ENCODE data around the gene AQP5.

The AQP5 gene

GRCh38 chr12:49917166-49917787 is 44.4 kb upstream of the AQP5 start:
- no peak overlapping the region for H4K8ac ChIP-seq (ENCODE audit: low read depth, low read length)
- no peak overlapping the region for H2BK5ac ChIP-seq (ENCODE audit: low read length)
- H3K14ac ChIP-seq (ENCODE audit: low read length), result no peak overlapping the region
- H2BK15ac ChIP-seq (ENCODE audit: low read length), result no peak overlapping the region
- no peak overlapping the region for H2AK5ac ChIP-seq (ENCODE audit: low read depth, low read length)
- no peak overlapping the region for H3K4me3 ChIP-seq (ENCODE audit: low read length in 2 of 2)
- H2BK120ac ChIP-seq (ENCODE audit: low read depth, low read length), result no peak overlapping the region
- H3K27me3 ChIP-seq (ENCODE audit: control insufficient read depth in 3 of 3, insufficient read depth in 3 of 3, low read depth in 1 of 3, low read length in 3 of 3), result peaks cover 0 to 36% (median 2%) of the 10 kb centered on the region in 3 experiments
- H3K36me3 ChIP-seq (replicated peaks in 1 of 2; ENCODE audit: control insufficient read depth in 2 of 2, insufficient read depth in 2 of 2, low read length in 2 of 2), result no peaks in the 10 kb centered on the region
- H2BK12ac ChIP-seq (ENCODE audit: low read length), result no peak overlapping the region
- H2AFZ ChIP-seq (ENCODE audit: low read length), result no peak overlapping the region
- no peak overlapping the region for H3K23ac ChIP-seq (ENCODE audit: low read depth, low read length, poor library complexity)
- no CpG with 5 or more reads among the region's 12 CpGs for WGBS, 2 donors (ENCODE audit: extremely low coverage in 2 of 2, insufficient read length in 2 of 2, insufficient replicate concordance in 1 of 2)
- H3K79me1 ChIP-seq (ENCODE audit: low read depth, low read length), result no peaks in the 10 kb centered on the region
- DNase-seq (ENCODE audit: low spot score), result no peak
- no peak overlapping the region for H3K18ac ChIP-seq (ENCODE audit: low read length)
- no peak overlapping the region for H3K9ac ChIP-seq (ENCODE audit: low read depth, low read length, poor library complexity)
- peaks cover 0 to 6% of the 10 kb centered on the region in 2 donors for H3K4me1 ChIP-seq (ENCODE audit: control insufficient read depth in 2 of 2, insufficient read depth in 1 of 2, low read depth in 1 of 2, low read length in 2 of 2)
- H3K27ac ChIP-seq (replicated peaks; ENCODE audit: low read length), result no peak overlapping the region
- H3K9me3 ChIP-seq (replicated peaks in 1 of 2; ENCODE audit: control insufficient read depth in 2 of 2, insufficient read depth in 1 of 2, low read depth in 1 of 2, low read length in 2 of 2), result no peaks in the 10 kb centered on the region
- H3K4me2 ChIP-seq (ENCODE audit: insufficient read depth, low read length, poor library complexity, severe bottlenecking), result no peak overlapping the region
- no peak overlapping the region for H4K91ac ChIP-seq (ENCODE audit: low read depth, low read length, poor library complexity)
- no peak overlapping the region for H3K4ac ChIP-seq (ENCODE audit: low read length)

DNA sequence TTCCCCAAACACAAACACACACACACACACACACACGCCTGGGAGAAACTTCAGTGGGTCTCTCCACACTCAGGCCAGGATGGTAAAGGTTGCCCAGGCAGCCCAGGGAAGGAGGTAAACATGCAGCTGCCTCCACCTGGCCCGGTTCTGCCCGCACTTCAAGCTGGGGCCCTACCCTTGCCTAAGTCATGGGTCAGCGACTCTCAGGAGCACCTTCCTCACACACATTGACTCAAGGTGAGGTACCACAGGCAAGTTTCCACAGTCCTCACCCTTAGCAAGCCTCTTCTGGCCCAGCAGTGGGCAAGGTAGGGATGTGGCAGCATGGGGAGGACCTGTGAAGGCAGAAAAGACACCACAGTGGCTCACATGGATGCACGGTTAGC is 43.9 kb upstream of the AQP5 start:
- Histone ChIP-seq H2AFZ (ENCODE audit: low read length) (no peak overlapping the region), H2BK120ac (ENCODE audit: low read depth, low read length) (no peak overlapping the region), H3K27ac (replicated peaks; ENCODE audit: low read length) (no peak overlapping the region), H3K4me3 (ENCODE audit: low read length in 2 of 2) (no peak overlapping the region), H3K9me3 (replicated peaks in 1 of 2; ENCODE audit: control insufficient read depth in 2 of 2, insufficient read depth in 1 of 2, low read depth in 1 of 2, low read length in 2 of 2) (no peaks in the 10 kb centered on the region), H3K79me1 (ENCODE audit: low read depth, low read length) (no peaks in the 10 kb centered on the region), H3K4me2 (ENCODE audit: insufficient read depth, low read length, poor library complexity, severe bottlenecking) (no peak overlapping the region), H3K36me3 (replicated peaks in 1 of 2; ENCODE audit: control insufficient read depth in 2 of 2, insufficient read depth in 2 of 2, low read length in 2 of 2) (no peaks in the 10 kb centered on the region), H3K14ac (ENCODE audit: low read length) (no peak overlapping the region), H3K18ac (ENCODE audit: low read length) (no peak overlapping the region), H4K8ac (ENCODE audit: low read depth, low read length) (no peak overlapping the region), H3K23ac (ENCODE audit: low read depth, low read length, poor library complexity) (no peak overlapping the region), H3K9ac (ENCODE audit: low read depth, low read length, poor library complexity) (no peak overlapping the region), H3K4me1 (ENCODE audit: control insufficient read depth in 2 of 2, insufficient read depth in 1 of 2, low read depth in 1 of 2, low read length in 2 of 2) (peaks cover 0 to 6% of the 10 kb centered on the region in 2 donors), H2AK5ac (ENCODE audit: low read depth, low read length) (no peak overlapping the region), H3K4ac (ENCODE audit: low read length) (no peak overlapping the region), H2BK12ac (ENCODE audit: low read length) (no peak overlapping the region), H2BK15ac (ENCODE audit: low read length) (no peak overlapping the region), H4K91ac (ENCODE audit: low read depth, low read length, poor library complexity) (no peak overlapping the region), H3K27me3 (ENCODE audit: control insufficient read depth in 3 of 3, insufficient read depth in 3 of 3, low read depth in 1 of 3, low read length in 3 of 3) (peaks cover 0 to 32% (median 2%) of the 10 kb centered on the region in 3 experiments), H2BK5ac (ENCODE audit: low read length) (no peak overlapping the region)
- WGBS, 2 donors (ENCODE audit: extremely low coverage in 2 of 2, insufficient read length in 2 of 2, insufficient replicate concordance in 1 of 2), result no CpG with 5 or more reads among the region's 5 CpGs
- no peak for DNase-seq (ENCODE audit: low spot score)

DNA sequence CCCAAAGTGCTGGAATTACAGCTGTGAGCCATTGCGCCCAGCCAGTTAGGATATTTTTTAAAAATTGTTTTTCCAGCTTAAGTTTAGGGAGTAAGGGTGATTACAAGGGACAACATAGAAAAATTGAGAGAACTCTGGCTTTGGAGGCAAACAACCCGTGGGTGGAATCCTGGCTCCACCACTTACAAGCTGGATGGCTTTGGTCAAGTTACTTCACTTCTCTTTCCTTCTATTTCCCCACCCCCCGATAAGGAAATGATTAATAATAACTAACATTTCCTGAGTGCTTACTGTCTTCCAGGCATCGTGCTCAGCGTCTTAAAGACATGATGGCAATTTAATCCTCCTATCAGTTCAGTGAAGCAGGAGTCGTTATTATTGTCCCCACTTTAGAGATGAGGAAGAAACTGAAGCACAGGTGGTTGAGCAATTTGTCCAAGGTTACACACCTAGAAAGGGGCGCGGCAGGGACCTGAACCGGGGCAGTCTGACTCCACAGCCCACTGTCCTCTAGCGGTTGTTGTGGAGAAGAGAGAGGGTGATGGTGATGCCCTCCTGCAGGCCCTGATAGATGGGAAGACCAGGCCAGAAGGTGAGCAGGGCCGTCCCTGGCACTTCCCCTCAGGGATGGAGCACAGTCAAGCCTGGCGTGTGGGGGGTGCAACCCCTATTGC is 41.3 kb upstream of the AQP5 start:
- Histone ChIP-seq H3K9me3 (replicated peaks in 1 of 2; ENCODE audit: control insufficient read depth in 2 of 2, insufficient read depth in 1 of 2, low read depth in 1 of 2, low read length in 2 of 2) (peaks cover 0 to 1% of the 10 kb centered on the region in 2 donors), H3K27ac (replicated peaks; ENCODE audit: low read length) (no peak overlapping the region), H3K4me1 (ENCODE audit: control insufficient read depth in 2 of 2, insufficient read depth in 1 of 2, low read depth in 1 of 2, low read length in 2 of 2) (peaks cover 0 to 1% of the 10 kb centered on the region in 2 donors), H3K27me3 (ENCODE audit: control insufficient read depth in 3 of 3, insufficient read depth in 3 of 3, low read depth in 1 of 3, low read length in 3 of 3) (peaks cover 0 to 27% (median 2%) of the 10 kb centered on the region in 3 experiments), H3K79me1 (ENCODE audit: low read depth, low read length) (peaks cover under 1% of the 10 kb centered on the region), H3K18ac (ENCODE audit: low read length) (no peak overlapping the region), H3K4me2 (ENCODE audit: insufficient read depth, low read length, poor library complexity, severe bottlenecking) (no peak overlapping the region), H3K23ac (ENCODE audit: low read depth, low read length, poor library complexity) (no peak overlapping the region), H2BK15ac (ENCODE audit: low read length) (no peak overlapping the region), H2BK120ac (ENCODE audit: low read depth, low read length) (no peak overlapping the region), H3K14ac (ENCODE audit: low read length) (no peak overlapping the region), H2BK12ac (ENCODE audit: low read length) (no peak overlapping the region), H2AK5ac (ENCODE audit: low read depth, low read length) (no peak overlapping the region), H2BK5ac (ENCODE audit: low read length) (no peak overlapping the region), H2AFZ (ENCODE audit: low read length) (no peak overlapping the region), H3K4ac (ENCODE audit: low read length) (no peak overlapping the region), H3K36me3 (replicated peaks in 1 of 2; ENCODE audit: control insufficient read depth in 2 of 2, insufficient read depth in 2 of 2, low read length in 2 of 2) (no peaks in the 10 kb centered on the region), H3K4me3 (ENCODE audit: low read length in 2 of 2) (no peak overlapping the region), H4K91ac (ENCODE audit: low read depth, low read length, poor library complexity) (no peak overlapping the region), H3K9ac (ENCODE audit: low read depth, low read length, poor library complexity) (no peak overlapping the region), H4K8ac (ENCODE audit: low read depth, low read length) (no peak overlapping the region)
- DNase-seq (ENCODE audit: low spot score), result no peak
- WGBS, 2 donors (ENCODE audit: extremely low coverage in 2 of 2, insufficient read length in 2 of 2, insufficient replicate concordance in 1 of 2), result no CpG with 5 or more reads among the region's 12 CpGs

- Histone ChIP-seq H2AK5ac (ENCODE audit: low read depth, low read length) (no peak overlapping the region), H2AFZ (ENCODE audit: low read length) (no peak overlapping the region)
Observed at GRCh38 chr12:49920915-49921286, 40.8 kb upstream of the AQP5 start.

More at GRCh38 chr12:49920915-49921286, 40.8 kb upstream of the AQP5 start:
- Histone ChIP-seq H2BK12ac (ENCODE audit: low read length) (no peak overlapping the region), H3K9me3 (replicated peaks in 1 of 2; ENCODE audit: control insufficient read depth in 2 of 2, insufficient read depth in 1 of 2, low read depth in 1 of 2, low read length in 2 of 2) (peaks cover 0 to 2% of the 10 kb centered on the region in 2 donors), H3K18ac (ENCODE audit: low read length) (no peak overlapping the region), H3K27ac (replicated peaks; ENCODE audit: low read length) (no peak overlapping the region), H3K79me1 (ENCODE audit: low read depth, low read length) (peaks cover 2% of the 10 kb centered on the region), H3K4me1 (ENCODE audit: control insufficient read depth in 2 of 2, insufficient read depth in 1 of 2, low read depth in 1 of 2, low read length in 2 of 2) (peaks cover 0 to 2% of the 10 kb centered on the region in 2 donors), H2BK15ac (ENCODE audit: low read length) (no peak overlapping the region), H3K4ac (ENCODE audit: low read length) (no peak overlapping the region), H4K91ac (ENCODE audit: low read depth, low read length, poor library complexity) (no peak overlapping the region), H3K27me3 (ENCODE audit: control insufficient read depth in 3 of 3, insufficient read depth in 3 of 3, low read depth in 1 of 3, low read length in 3 of 3) (peaks cover 0 to 28% (median 2%) of the 10 kb centered on the region in 3 experiments), H3K14ac (ENCODE audit: low read length) (no peak overlapping the region), H2BK120ac (ENCODE audit: low read depth, low read length) (no peak overlapping the region), H3K9ac (ENCODE audit: low read depth, low read length, poor library complexity) (no peak overlapping the region), H2BK5ac (ENCODE audit: low read length) (no peak overlapping the region), H4K8ac (ENCODE audit: low read depth, low read length) (no peak overlapping the region), H3K4me3 (ENCODE audit: low read length in 2 of 2) (no peak overlapping the region), H3K36me3 (replicated peaks in 1 of 2; ENCODE audit: control insufficient read depth in 2 of 2, insufficient read depth in 2 of 2, low read length in 2 of 2) (no peaks in the 10 kb centered on the region), H3K23ac (ENCODE audit: low read depth, low read length, poor library complexity) (no peak overlapping the region), H3K4me2 (ENCODE audit: insufficient read depth, low read length, poor library complexity, severe bottlenecking) (no peak overlapping the region)
- WGBS, 2 donors (ENCODE audit: extremely low coverage in 2 of 2, insufficient read length in 2 of 2, insufficient replicate concordance in 1 of 2), result no CpG with 5 or more reads among the region's 3 CpGs
- DNase-seq (ENCODE audit: low spot score), result no peak
